ENCODE data around the gene RALGAPA2.

DNA sequence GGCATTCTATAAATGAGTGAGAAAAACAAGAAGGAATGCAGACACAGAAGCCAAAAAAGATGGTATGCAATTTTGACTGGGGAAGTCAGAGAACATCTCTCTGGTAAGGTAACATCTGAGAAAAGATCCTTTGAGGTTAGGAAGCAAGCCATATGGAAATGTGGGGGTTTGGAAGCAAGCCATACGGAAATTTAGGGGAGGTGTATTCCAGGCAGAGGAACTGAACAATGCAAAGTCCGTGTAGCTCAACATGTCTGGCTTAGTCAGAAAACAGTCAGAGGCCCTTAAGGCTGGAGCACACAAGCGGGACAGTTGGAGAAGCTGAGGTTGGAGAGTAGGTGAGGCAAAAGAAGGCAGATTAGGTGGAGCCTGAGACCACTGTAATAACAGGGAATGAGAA, 35.3 kb downstream of the RALGAPA2 start:
- TF ChIP-seq, protein P1, sequence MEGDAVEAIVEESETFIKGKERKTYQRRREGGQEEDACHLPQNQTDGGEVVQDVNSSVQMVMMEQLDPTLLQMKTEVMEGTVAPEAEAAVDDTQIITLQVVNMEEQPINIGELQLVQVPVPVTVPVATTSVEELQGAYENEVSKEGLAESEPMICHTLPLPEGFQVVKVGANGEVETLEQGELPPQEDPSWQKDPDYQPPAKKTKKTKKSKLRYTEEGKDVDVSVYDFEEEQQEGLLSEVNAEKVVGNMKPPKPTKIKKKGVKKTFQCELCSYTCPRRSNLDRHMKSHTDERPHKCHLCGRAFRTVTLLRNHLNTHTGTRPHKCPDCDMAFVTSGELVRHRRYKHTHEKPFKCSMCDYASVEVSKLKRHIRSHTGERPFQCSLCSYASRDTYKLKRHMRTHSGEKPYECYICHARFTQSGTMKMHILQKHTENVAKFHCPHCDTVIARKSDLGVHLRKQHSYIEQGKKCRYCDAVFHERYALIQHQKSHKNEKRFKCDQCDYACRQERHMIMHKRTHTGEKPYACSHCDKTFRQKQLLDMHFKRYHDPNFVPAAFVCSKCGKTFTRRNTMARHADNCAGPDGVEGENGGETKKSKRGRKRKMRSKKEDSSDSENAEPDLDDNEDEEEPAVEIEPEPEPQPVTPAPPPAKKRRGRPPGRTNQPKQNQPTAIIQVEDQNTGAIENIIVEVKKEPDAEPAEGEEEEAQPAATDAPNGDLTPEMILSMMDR (IDR thresholded peaks at IDR 0.05) = no peak
- TF ChIP-seq TCF7L2 (IDR thresholded peaks at IDR 0.05; ENCODE audit: low read depth, low read length) (no peak), POLR2AphosphoS5 (IDR thresholded peaks at IDR 0.05; ENCODE audit: low read depth, low read length) (no peak)
- TF ChIP-seq, protein P2, sequence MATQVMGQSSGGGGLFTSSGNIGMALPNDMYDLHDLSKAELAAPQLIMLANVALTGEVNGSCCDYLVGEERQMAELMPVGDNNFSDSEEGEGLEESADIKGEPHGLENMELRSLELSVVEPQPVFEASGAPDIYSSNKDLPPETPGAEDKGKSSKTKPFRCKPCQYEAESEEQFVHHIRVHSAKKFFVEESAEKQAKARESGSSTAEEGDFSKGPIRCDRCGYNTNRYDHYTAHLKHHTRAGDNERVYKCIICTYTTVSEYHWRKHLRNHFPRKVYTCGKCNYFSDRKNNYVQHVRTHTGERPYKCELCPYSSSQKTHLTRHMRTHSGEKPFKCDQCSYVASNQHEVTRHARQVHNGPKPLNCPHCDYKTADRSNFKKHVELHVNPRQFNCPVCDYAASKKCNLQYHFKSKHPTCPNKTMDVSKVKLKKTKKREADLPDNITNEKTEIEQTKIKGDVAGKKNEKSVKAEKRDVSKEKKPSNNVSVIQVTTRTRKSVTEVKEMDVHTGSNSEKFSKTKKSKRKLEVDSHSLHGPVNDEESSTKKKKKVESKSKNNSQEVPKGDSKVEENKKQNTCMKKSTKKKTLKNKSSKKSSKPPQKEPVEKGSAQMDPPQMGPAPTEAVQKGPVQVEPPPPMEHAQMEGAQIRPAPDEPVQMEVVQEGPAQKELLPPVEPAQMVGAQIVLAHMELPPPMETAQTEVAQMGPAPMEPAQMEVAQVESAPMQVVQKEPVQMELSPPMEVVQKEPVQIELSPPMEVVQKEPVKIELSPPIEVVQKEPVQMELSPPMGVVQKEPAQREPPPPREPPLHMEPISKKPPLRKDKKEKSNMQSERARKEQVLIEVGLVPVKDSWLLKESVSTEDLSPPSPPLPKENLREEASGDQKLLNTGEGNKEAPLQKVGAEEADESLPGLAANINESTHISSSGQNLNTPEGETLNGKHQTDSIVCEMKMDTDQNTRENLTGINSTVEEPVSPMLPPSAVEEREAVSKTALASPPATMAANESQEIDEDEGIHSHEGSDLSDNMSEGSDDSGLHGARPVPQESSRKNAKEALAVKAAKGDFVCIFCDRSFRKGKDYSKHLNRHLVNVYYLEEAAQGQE (IDR thresholded peaks at IDR 0.05; ENCODE audit: insufficient read depth in 1 of 2, low read depth in 2 of 2, low read length in 1 of 2) = no peak

Data from Panc1 (cell line).